ENCODE measurements around the gene KCTD20.
"Not testable (repeated sequence)": the region's sequence is repeated elsewhere in the genome, so short reads cannot be mapped to it uniquely, and the experiment has no call there.

The KCTD20 gene

GRCh38 chr6:36442671-36443470 is at the start of gene KCTD20, which contains the start of gene PXT1:
TSS of gene KCTD20 (plus strand) at chr6:36443000. CDS start at chr6:36470098, 27,098 bp downstream.
TSS of gene PXT1 (minus strand) at chr6:36442854. CDS start at chr6:36426082, 16,772 bp downstream.
- no peak for DNase-seq (ENCODE audit: low read depth)
- no peak for TF ChIP-seq CTCF (IDR thresholded peaks at IDR 0.05; ENCODE audit: control insufficient read depth, extremely low read depth, insufficient read depth)
- peak within 1 kb of the TSS; percentile 93 for H3K4me3 ChIP-seq (ENCODE audit: low read depth, low read length)

GRCh38 chr6:36399970-36400369 is 42.8 kb upstream of the KCTD20 start:
- no peak overlapping the region for H3K4me3 ChIP-seq (ENCODE audit: low read depth, low read length)
- no peak for TF ChIP-seq CTCF (IDR thresholded peaks at IDR 0.05; ENCODE audit: control insufficient read depth, extremely low read depth, insufficient read depth)

GRCh38 chr6:36402481-36402880 is 40.3 kb upstream of the KCTD20 start:
- no peak for DNase-seq (ENCODE audit: low read depth)
- TF ChIP-seq CTCF (IDR thresholded peaks at IDR 0.05; ENCODE audit: control insufficient read depth, extremely low read depth, insufficient read depth): no peak
- no peak overlapping the region for H3K4me3 ChIP-seq (ENCODE audit: low read depth, low read length)

More at GRCh38 chr6:36399970-36400369, 42.8 kb upstream of the KCTD20 start:
- no peak for DNase-seq (ENCODE audit: low read depth)

GRCh38 chr6:36404164-36404563 is 38.6 kb upstream of the KCTD20 start:
- DNase-seq (ENCODE audit: low read depth): no peak
- no peak for TF ChIP-seq CTCF (IDR thresholded peaks at IDR 0.05; ENCODE audit: control insufficient read depth, extremely low read depth, insufficient read depth)
- H3K4me3 ChIP-seq (ENCODE audit: low read depth, low read length): no peak overlapping the region

GRCh38 chr6:36409718-36410117 is 33.1 kb upstream of the KCTD20 start:
- not testable (repeated sequence) for DNase-seq (ENCODE audit: low read depth); H3K4me3 ChIP-seq (ENCODE audit: low read depth, low read length)

- no peak for TF ChIP-seq CTCF (IDR thresholded peaks at IDR 0.05; ENCODE audit: control insufficient read depth, extremely low read depth, insufficient read depth)
- no peak for DNase-seq (ENCODE audit: low read depth)
- H3K4me3 ChIP-seq (ENCODE audit: low read depth, low read length): no peak overlapping the region
Observed at GRCh38 chr6:36413489-36414480, 29.0 kb upstream of the KCTD20 start.

- no peak for DNase-seq (ENCODE audit: low read depth)
- H3K4me3 ChIP-seq (ENCODE audit: low read depth, low read length): no peak overlapping the region
- TF ChIP-seq CTCF (IDR thresholded peaks at IDR 0.05; ENCODE audit: control insufficient read depth, extremely low read depth, insufficient read depth): no peak
Observed at GRCh38 chr6:36414481-36414880, 28.3 kb upstream of the KCTD20 start.

Measured in LNCaP clone FGC (cell line).